GM19328 (cell line): Measurements from ENCODE around the gene TIMM8A.

Source experiments
- ATAC-seq: cut with Tn5 transposase; IDR thresholded peaks from one replicate; pipeline ENCODE4 v1.9.1; 2021; ENCODE audit warnings: mild to moderate bottlenecking, moderate library complexity; ENCODE audit not compliant: unreplicated experiment

The TIMM8A gene

GRCh38 chrX:101348452-101349192 is at the start of gene TIMM8A:
TIMM8A (minus strand) TSS chrX:101348742; CDS start chrX:101348664, 78 bp downstream.
- ATAC-seq: peak; percentile 95

- ATAC-seq: no peak
These were observed 49.2 kb upstream of the TIMM8A start for GRCh38 chrX:101397779-101398178.

- ATAC-seq: no peak
These were observed 47.2 kb upstream of the TIMM8A start for GRCh38 chrX:101395789-101396188.

GRCh38 chrX:101394372-101394771 is 45.8 kb upstream of the TIMM8A start:
- no peak for ATAC-seq

- no peak for ATAC-seq
These were observed 45.2 kb upstream of the TIMM8A start for GRCh38 chrX:101393530-101394305.

- no peak for ATAC-seq
These were observed 43.3 kb upstream of the TIMM8A start for GRCh38 chrX:101391831-101392230.

GRCh38 chrX:101390664-101391525 is 42.4 kb upstream of the TIMM8A start, which contains the start of gene RPL36A:
RPL36A (plus strand) TSS chrX:101391011; CDS start chrX:101391044, 33 bp downstream.
- peak; percentile 80 for ATAC-seq

- ATAC-seq: no peak
These were observed 40.1 kb upstream of the TIMM8A start for GRCh38 chrX:101388604-101389003.

- no peak for ATAC-seq
These were observed 38.0 kb upstream of the TIMM8A start for GRCh38 chrX:101386542-101386885.

GRCh38 chrX:101385795-101386541 is 37.4 kb upstream of the TIMM8A start, which contains the start of gene BTK:
BTK (minus strand) TSS chrX:101386191; CDS start chrX:101375284, 10,907 bp downstream.
- peak; percentile 43 for ATAC-seq

- ATAC-seq: no peak
These were observed 36.6 kb upstream of the TIMM8A start for GRCh38 chrX:101385026-101385684.

- peak; percentile 64 for ATAC-seq
These were observed 35.2 kb upstream of the TIMM8A start for GRCh38 chrX:101383679-101384205.

- ATAC-seq: no peak
These were observed 29.0 kb upstream of the TIMM8A start for GRCh38 chrX:101377547-101377946.

- ATAC-seq: peak; percentile 63
These were observed 22.5 kb upstream of the TIMM8A start for GRCh38 chrX:101370888-101371504.

- no peak for ATAC-seq
These were observed 21.1 kb upstream of the TIMM8A start for GRCh38 chrX:101369687-101370086.

GRCh38 chrX:101368800-101369199 is 20.3 kb upstream of the TIMM8A start:
- no peak for ATAC-seq

- no peak for ATAC-seq
These were observed 16.8 kb upstream of the TIMM8A start for GRCh38 chrX:101365301-101365795.

GRCh38 chrX:101362757-101363156 is 14.2 kb upstream of the TIMM8A start:
- ATAC-seq: no peak

- no peak for ATAC-seq
These were observed 13.6 kb upstream of the TIMM8A start for GRCh38 chrX:101362116-101362515.
